HCT116 (cell line): ENCODE measurements around the gene STPG3. TPM values are rescaled to one million over a fixed set of nuclear protein-coding genes. Genes with fewer than 3 reads are reported as not detected.

Source experiments
- ATAC-seq: fragments of 200-7000 bp; cut with Tn5 transposase; 2 replicates; pipeline ENCODE4 v1.9.1; 2020; ENCODE audit warnings: mild to moderate bottlenecking, moderate library complexity
- BruUV-seq: library from RNA; stranded (reverse); fragments of 400-500 nt; replicated peaks from 2 replicates; lab custom pipeline; 2021; lab: Mats Ljungman, UMichigan
- CTCF ChIA-PET: fragments of 300-600 bp; sonication (Branson Sonifier 250); formaldehyde crosslinking; loops from one replicate; lab custom pipeline; 2021; ENCODE audit warnings: antibody characterized with exemption; lab: Charles Lee
- POLR2A ChIA-PET: fragments of 300-600, 350-600 bp; sonication (Branson Sonifier 250); formaldehyde crosslinking; loops from one replicate; lab custom pipeline; 2021; ENCODE audit warnings: antibody characterized with exemption; lab: Charles Lee
- RAD21 ChIA-PET, 2 experiments: fragments of 300-600 bp; sonication (Branson Sonifier 250); formaldehyde crosslinking; loops; one replicate each; lab custom pipeline; 2023; ENCODE audit warnings: low total read pairs in 2 of 2; ENCODE audit not compliant: uncharacterized antibody in 2 of 2, unreplicated experiment in 2 of 2, low non-redundant PET in 1 of 2; lab: Charles Lee
- DNase-seq: peaks from one replicate; pipeline ENCODE4 v3.0.0-alpha.2; 2010; ENCODE audit warnings: low read depth, low spot score
- H2AFZ ChIP-seq: fragments of 200-600 bp; shearing (Covaris generic), sonication (generic); 2 replicates; pipeline ENCODE4 v1.6.1; 2017; ENCODE audit warnings: low read depth, mixed run types, mixed read lengths, antibody characterized with exemption, low read length; ENCODE audit not compliant: poor library complexity, severe bottlenecking
- H3K27ac ChIP-seq: 2 replicates; pipeline ENCODE4 v1.5.1; 2012; ENCODE audit warnings: low read depth, low read length
- H3K27me3 ChIP-seq: fragments of 200-600 bp; sonication (generic); 2 replicates; pipeline ENCODE4 v1.6.1; 2016; ENCODE audit warnings: mixed run types, low read length, mixed read lengths; ENCODE audit not compliant: insufficient read depth
- H3K36me3 ChIP-seq, 2 experiments: fragments of 200-500 bp in 1 of 2; fragments of 200-600 bp in 1 of 2; sonication (Bioruptor generic) in 1 of 2; sonication (generic) in 1 of 2; 2 replicates each; pipeline versions ENCODE4 v1.5.1 to v1.6.1; 2014 to 2016; ENCODE audit warnings: low read length in 2 of 2, inconsistent platforms in 1 of 2, mixed read lengths in 1 of 2, mixed run types in 1 of 2; ENCODE audit not compliant: insufficient read depth in 2 of 2, control insufficient read depth in 1 of 2
- H3K4me1 ChIP-seq, 2 experiments: fragments of 200-600 bp in 1 of 2; sonication (generic) in 1 of 2; 2 replicates each; pipeline versions ENCODE4 v1.5.1 to v1.6.1; 2012 to 2017; ENCODE audit warnings: low read length in 2 of 2, inconsistent platforms in 1 of 2, mild to moderate bottlenecking in 1 of 2, mixed read lengths in 1 of 2, mixed run types in 1 of 2, moderate library complexity in 1 of 2; ENCODE audit not compliant: insufficient read depth in 2 of 2, control insufficient read depth in 1 of 2
- H3K4me2 ChIP-seq: fragments of 200-600 bp; sonication (generic); 2 replicates; pipeline ENCODE4 v1.6.1; 2017; ENCODE audit warnings: mixed run types, low read length, mixed read lengths
- H3K4me3 ChIP-seq, 2 experiments: fragments of 200-600 bp in 1 of 2; sonication (generic) in 1 of 2; replicated peaks in 1 of 2; 2 replicates each; pipeline ENCODE4 v1.5.1; 2011 to 2016; ENCODE audit warnings: low read length in 2 of 2, control low read depth in 1 of 2, low read depth in 1 of 2, mild to moderate bottlenecking in 1 of 2, mixed read lengths in 1 of 2, mixed run types in 1 of 2
- H3K79me2 ChIP-seq: fragments of 200-600 bp; sonication (generic); 2 replicates; pipeline ENCODE4 v1.6.1; 2017; ENCODE audit warnings: mild to moderate bottlenecking, mixed run types, low read length, moderate library complexity, mixed read lengths; ENCODE audit not compliant: insufficient read depth
- H3K9ac ChIP-seq: fragments of 200-600 bp; sonication (generic); 2 replicates; pipeline ENCODE4 v1.6.1; 2016; ENCODE audit warnings: low read length, mixed read lengths
- H3K9me2 ChIP-seq: fragments of 200-600 bp; sonication (generic), shearing (Covaris generic); 2 replicates; pipeline ENCODE4 v1.6.1; 2017; ENCODE audit warnings: mixed run types, mild to moderate bottlenecking, moderate library complexity; ENCODE audit not compliant: insufficient read depth
- H3K9me3 ChIP-seq, 2 experiments: fragments of 200-500 bp in 1 of 2; fragments of 200-600 bp in 1 of 2; sonication (Bioruptor generic) in 1 of 2; sonication (generic) in 1 of 2; 2 replicates each; pipeline ENCODE4 v1.6.1; 2014 to 2017; ENCODE audit warnings: low read length in 2 of 2, mixed read lengths in 2 of 2, inconsistent platforms in 1 of 2, low read depth in 1 of 2, mild to moderate bottlenecking in 1 of 2, mixed run types in 1 of 2, moderate library complexity in 1 of 2; ENCODE audit not compliant: control insufficient read depth in 1 of 2, insufficient read depth in 1 of 2
- H4K20me1 ChIP-seq: fragments of 200-600 bp; sonication (generic), shearing (Covaris generic); 2 replicates; pipeline ENCODE4 v1.6.1; 2017; ENCODE audit warnings: mixed run types, mild to moderate bottlenecking, moderate library complexity; ENCODE audit not compliant: insufficient read depth
- CBX3 ChIP-seq: IDR thresholded peaks from 2 replicates; pipeline ENCODE4 v1.6.1; 2012; ENCODE audit warnings: low read depth
- EGR1 ChIP-seq: IDR thresholded peaks from 2 replicates; pipeline ENCODE4 v1.6.1; 2012; ENCODE audit warnings: low read depth
- ELF1 ChIP-seq: IDR thresholded peaks from 2 replicates; pipeline ENCODE4 v1.6.1; 2012; ENCODE audit warnings: low read depth, borderline replicate concordance
- EZH2 ChIP-seq: fragments of 200-600 bp; sonication (generic); IDR thresholded peaks from 2 replicates; pipeline ENCODE4 v1.6.1; 2017; ENCODE audit warnings: antibody characterized with exemption, mixed run types
- JUND ChIP-seq: IDR thresholded peaks from 2 replicates; pipeline ENCODE4 v1.6.1; 2012
- POLR2A ChIP-seq: IDR thresholded peaks from 2 replicates; pipeline ENCODE4 v1.7.0; 2011; ENCODE audit warnings: borderline replicate concordance; ENCODE audit not compliant: insufficient read depth, insufficient read length; ENCODE audit errors: extremely low read depth
- POLR2AphosphoS5 ChIP-seq: IDR thresholded peaks from 2 replicates; pipeline ENCODE4 v1.6.1; 2011; ENCODE audit warnings: mild to moderate bottlenecking, low read depth, low read length, moderate library complexity
- RAD21 ChIP-seq: IDR thresholded peaks from 2 replicates; pipeline ENCODE4 v1.6.1; 2012; ENCODE audit warnings: low read depth, mild to moderate bottlenecking
- SIN3A ChIP-seq: IDR thresholded peaks from 2 replicates; pipeline ENCODE4 v1.6.1; 2012; ENCODE audit warnings: low read depth
- SP1 ChIP-seq: IDR thresholded peaks from 2 replicates; pipeline ENCODE4 v1.6.1; 2012; ENCODE audit warnings: low read depth
- SRF ChIP-seq: IDR thresholded peaks from 2 replicates; pipeline ENCODE4 v1.6.1; 2012; ENCODE audit warnings: low read depth
- TCF7L2 ChIP-seq: IDR thresholded peaks from 2 replicates; pipeline ENCODE4 v1.7.0; 2011; ENCODE audit warnings: borderline replicate concordance, inconsistent platforms; ENCODE audit not compliant: insufficient read depth, insufficient read length; ENCODE audit errors: extremely low read depth
- ZNF274 ChIP-seq: fragments of 200-500 bp; sonication (Bioruptor generic); IDR thresholded peaks from 2 replicates; pipeline ENCODE4 v1.6.1; 2014; ENCODE audit warnings: mild to moderate bottlenecking, low read depth, low read length, inconsistent platforms
- intact Hi-C: fragments of 100-400 bp; cut with micrococcal nuclease; formaldehyde crosslinking; loops from 2 replicates; pipeline ENCODE4 v1.10.0; 2022
- total RNA-seq: library from RNA; stranded (reverse); gene quantifications from one replicate; pipeline ENCODE4 v1.2.1, GENCODE V29; 2021; ENCODE audit not compliant: unreplicated experiment
- TF ChIP-seq, protein P1 (sequence below): IDR thresholded peaks from 2 replicates; pipeline ENCODE4 v1.6.1; 2012; ENCODE audit warnings: low read depth
- TF ChIP-seq, protein P2 (sequence below): IDR thresholded peaks from 2 replicates; pipeline ENCODE4 v1.6.1; 2012
- TF ChIP-seq, protein P3 (sequence below), 3 experiments: fragments of 200-600 bp in 1 of 3; sonication (generic) in 1 of 3; IDR thresholded peaks in 2 of 3; conservative IDR thresholded peaks in 1 of 3; 2 replicates each; pipeline ENCODE4 v1.5.1; 2012 to 2017; ENCODE audit warnings: low read depth in 2 of 3, low read length in 2 of 3, antibody characterized with exemption in 1 of 3, borderline replicate concordance in 1 of 3, control low read depth in 1 of 3, mild to moderate bottlenecking in 1 of 3, mixed read lengths in 1 of 3, mixed run types in 1 of 3, moderate library complexity in 1 of 3; ENCODE audit not compliant: insufficient read depth in 1 of 3

STPG3 gene
- total RNA-seq, 1 experiment from 2014 or later: not detected

DNA sequence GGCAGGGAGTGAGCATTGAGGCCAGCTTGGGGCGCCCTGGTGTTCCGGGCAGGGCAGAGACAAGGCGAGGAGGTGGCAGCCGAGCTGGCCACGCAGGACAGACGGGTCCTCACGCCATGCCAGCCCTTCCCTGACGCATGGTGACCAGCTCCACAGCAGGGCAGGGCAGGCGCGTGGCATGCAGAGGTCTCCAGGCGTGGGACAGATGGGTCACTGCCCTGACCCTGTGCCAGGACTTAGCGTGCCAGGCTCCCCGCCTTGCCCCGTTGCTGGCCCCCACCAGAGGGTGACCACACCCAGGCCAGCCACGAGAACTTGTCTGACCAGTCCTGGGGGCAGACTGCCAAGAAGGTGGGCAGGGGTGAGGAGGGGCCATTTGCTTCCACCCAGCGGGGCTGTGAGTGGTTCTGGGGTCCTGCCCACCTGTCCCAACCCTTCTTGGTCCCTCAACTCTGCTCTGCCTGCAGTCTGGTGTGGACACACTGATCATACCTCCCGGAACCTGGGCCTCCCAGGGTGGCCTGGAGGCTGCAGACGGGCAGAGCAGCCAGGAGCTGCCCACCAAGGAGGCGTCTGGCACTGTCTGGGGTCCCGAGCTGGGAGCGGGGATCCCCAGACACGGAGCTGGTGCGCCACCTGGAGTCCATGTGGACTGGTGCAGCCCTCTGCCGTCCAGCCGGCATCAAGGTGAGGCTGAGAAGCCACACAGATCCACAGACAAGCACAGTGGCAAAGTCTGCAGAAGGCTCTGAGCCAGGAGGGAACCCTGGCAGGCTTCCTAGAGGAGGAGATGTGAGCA is 23.8 kb upstream of the STPG3 start, which contains the start of gene RNF224:
RNF224 (plus strand) TSS at position 449 of the 799 bp plus-strand sequence. CDS start 834 bp downstream, outside the sequence.
- ChIA-PET CTCF (interaction anchor here (0.6 to 4.7 kb wide), 21 partner anchors 10 to 198 kb away, joined by 3 to 43 read pairs (median 5); partner anchors contain the start of genes ANAPC2, LRRC26, MAN1B1 and SAPCD2), RAD21 (interaction anchor here (0.6 to 1.9 kb wide), 11 partner anchors 12 to 181 kb away, joined by 3 to 9 read pairs (median 3); partner anchors contain the start of genes ANAPC2 (in 2 of the 2) and SSNA1 (in 2 of the 2)), POLR2A (interaction anchor here (0.7 to 2.5 kb wide), 8 partner anchors 9 to 104 kb away, joined by 3 to 16 read pairs (median 3); partner anchors contain the start of genes ANAPC2, SSNA1, TPRN and TUBB4B)
- peak within 1 kb of the TSS; percentile 97 for H3K9ac ChIP-seq
- BruUV-seq: no TSS peak
- intact Hi-C loops: loop anchor here (1.0 to 10.0 kb wide), 4 partner anchors 40 to 442 kb away; partner anchors contain the start of genes ANAPC2, NPDC1 and SSNA1
- peak within 1 kb of the TSS; percentile 14 to 48 for H3K4me3 ChIP-seq
- no peaks in the 10 kb centered on the region for H3K27me3 ChIP-seq
- H3K9me2 ChIP-seq: no peaks in the 10 kb centered on the region
- H3K79me2 ChIP-seq: no peaks in the 10 kb centered on the region
- H3K27ac ChIP-seq: peak within 1 kb of the TSS; percentile 88
- DNase-seq (peak; percentile 71), ATAC-seq (peak; percentile 61)
- no peaks in the 10 kb centered on the region for H3K9me3 ChIP-seq
- peak within 1 kb of the TSS; percentile 99 for H3K4me2 ChIP-seq
- H2AFZ ChIP-seq: no peak within 1 kb of the TSS
- peaks cover 44 to 68% of the 10 kb centered on the region in 2 experiments for H3K4me1 ChIP-seq
- TF ChIP-seq POLR2AphosphoS5 (peak; percentile 72), TCF7L2 (no peak), SRF (no peak), SP1 (no peak), SIN3A (no peak), ZNF274 (no peak), EZH2 (no peak), CBX3 (no peak), JUND (no peak), EGR1 (no peak), RAD21 (no peak), POLR2A (no peak), ELF1 (no peak)
- TF ChIP-seq, protein P1, sequence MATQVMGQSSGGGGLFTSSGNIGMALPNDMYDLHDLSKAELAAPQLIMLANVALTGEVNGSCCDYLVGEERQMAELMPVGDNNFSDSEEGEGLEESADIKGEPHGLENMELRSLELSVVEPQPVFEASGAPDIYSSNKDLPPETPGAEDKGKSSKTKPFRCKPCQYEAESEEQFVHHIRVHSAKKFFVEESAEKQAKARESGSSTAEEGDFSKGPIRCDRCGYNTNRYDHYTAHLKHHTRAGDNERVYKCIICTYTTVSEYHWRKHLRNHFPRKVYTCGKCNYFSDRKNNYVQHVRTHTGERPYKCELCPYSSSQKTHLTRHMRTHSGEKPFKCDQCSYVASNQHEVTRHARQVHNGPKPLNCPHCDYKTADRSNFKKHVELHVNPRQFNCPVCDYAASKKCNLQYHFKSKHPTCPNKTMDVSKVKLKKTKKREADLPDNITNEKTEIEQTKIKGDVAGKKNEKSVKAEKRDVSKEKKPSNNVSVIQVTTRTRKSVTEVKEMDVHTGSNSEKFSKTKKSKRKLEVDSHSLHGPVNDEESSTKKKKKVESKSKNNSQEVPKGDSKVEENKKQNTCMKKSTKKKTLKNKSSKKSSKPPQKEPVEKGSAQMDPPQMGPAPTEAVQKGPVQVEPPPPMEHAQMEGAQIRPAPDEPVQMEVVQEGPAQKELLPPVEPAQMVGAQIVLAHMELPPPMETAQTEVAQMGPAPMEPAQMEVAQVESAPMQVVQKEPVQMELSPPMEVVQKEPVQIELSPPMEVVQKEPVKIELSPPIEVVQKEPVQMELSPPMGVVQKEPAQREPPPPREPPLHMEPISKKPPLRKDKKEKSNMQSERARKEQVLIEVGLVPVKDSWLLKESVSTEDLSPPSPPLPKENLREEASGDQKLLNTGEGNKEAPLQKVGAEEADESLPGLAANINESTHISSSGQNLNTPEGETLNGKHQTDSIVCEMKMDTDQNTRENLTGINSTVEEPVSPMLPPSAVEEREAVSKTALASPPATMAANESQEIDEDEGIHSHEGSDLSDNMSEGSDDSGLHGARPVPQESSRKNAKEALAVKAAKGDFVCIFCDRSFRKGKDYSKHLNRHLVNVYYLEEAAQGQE: no peak
- TF ChIP-seq, protein P2, sequence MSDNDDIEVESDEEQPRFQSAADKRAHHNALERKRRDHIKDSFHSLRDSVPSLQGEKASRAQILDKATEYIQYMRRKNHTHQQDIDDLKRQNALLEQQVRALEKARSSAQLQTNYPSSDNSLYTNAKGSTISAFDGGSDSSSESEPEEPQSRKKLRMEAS: no peak
- TF ChIP-seq, protein P3, sequence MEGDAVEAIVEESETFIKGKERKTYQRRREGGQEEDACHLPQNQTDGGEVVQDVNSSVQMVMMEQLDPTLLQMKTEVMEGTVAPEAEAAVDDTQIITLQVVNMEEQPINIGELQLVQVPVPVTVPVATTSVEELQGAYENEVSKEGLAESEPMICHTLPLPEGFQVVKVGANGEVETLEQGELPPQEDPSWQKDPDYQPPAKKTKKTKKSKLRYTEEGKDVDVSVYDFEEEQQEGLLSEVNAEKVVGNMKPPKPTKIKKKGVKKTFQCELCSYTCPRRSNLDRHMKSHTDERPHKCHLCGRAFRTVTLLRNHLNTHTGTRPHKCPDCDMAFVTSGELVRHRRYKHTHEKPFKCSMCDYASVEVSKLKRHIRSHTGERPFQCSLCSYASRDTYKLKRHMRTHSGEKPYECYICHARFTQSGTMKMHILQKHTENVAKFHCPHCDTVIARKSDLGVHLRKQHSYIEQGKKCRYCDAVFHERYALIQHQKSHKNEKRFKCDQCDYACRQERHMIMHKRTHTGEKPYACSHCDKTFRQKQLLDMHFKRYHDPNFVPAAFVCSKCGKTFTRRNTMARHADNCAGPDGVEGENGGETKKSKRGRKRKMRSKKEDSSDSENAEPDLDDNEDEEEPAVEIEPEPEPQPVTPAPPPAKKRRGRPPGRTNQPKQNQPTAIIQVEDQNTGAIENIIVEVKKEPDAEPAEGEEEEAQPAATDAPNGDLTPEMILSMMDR (IDR thresholded peaks at IDR 0.05 in 2 of 3, conservative IDR thresholded peaks at IDR 0.05 in 1 of 3; ENCODE audit: borderline replicate concordance in 1 of 3, insufficient read depth in 1 of 3, low read depth in 2 of 3, low read length in 2 of 3): peak in 2 of 3 experiments; percentile 88 to 93; a peak in 4 of 6 replicates
- no peaks in the 10 kb centered on the region for H4K20me1 ChIP-seq
- no peaks in the 10 kb centered on the region for H3K36me3 ChIP-seq
